HT1080 (cell line): ENCODE data around the gene HIF1A. TPM values are rescaled to one million over a fixed set of nuclear protein-coding genes. Genes with fewer than 3 reads are reported as not detected.
A peak's percentile ranks its signal among the peaks of the same experiment; 100 is the strongest.

Experiments used
- DNase-seq: peaks from one replicate; pipeline ENCODE4 v3.0.0-alpha.2; 2015; ENCODE audit warnings: low read depth
- total RNA-seq: library from RNA; depleted of rRNA; stranded (reverse); fragments of >200 nt; shearing (Covaris generic); gene quantifications from 2 replicates; pipeline ENCODE4 v1.2.3, GENCODE V29; 2014

Gene HIF1A
- total RNA-seq, 1 experiment from 2014 or later, result 176 TPM

- DNase-seq, result no peak
Measured at GRCh38 chr14:61672796-61673195, 22.5 kb upstream of the HIF1A start.

- no peak for DNase-seq
Measured at GRCh38 chr14:61673305-61673704, 22.0 kb upstream of the HIF1A start.

- DNase-seq, result no peak
Measured at GRCh38 chr14:61675291-61675690, 20.0 kb upstream of the HIF1A start.

DNA sequence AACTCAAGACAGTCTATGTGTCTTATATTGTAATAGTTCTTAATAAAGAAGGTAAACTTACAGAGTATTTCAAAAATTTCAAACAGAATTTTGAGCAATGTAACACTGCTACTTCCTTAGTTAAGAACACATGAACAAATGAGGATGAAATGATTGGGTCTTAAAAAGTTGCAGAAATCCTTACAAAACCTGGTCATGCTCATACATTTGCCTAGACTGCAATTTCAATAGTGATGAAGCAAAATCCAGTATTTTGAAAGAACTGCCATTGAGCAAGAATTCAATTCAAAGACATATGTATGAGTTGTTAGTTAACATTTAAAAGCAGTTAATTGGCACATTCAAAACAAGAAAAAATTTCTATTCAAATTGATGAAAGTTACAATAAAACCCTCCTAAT is 17.8 kb upstream of the HIF1A start:
- DNase-seq, result no peak

GRCh38 chr14:61678975-61679374 is 16.3 kb upstream of the HIF1A start:
- DNase-seq, result peak; percentile 20

DNA sequence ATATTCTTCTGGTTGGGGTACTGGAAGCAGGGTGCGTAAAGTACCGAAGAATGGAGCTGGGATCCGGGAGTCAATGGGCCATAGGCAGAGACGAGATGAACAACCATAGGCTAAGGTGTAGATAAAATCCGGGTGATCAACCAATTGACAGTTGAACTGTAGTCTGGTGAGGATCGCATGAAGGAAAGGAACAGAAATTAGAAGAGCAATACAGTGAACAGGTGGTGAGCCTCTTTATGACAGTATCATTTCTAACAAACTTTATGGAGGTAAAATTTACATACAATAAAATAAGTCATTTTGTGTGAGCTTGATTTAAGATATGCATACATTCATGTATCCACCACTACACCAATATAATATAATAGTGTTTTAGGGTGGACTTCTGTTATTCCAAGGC is 13.9 kb upstream of the HIF1A start:
- DNase-seq, result no peak

- DNase-seq, result no peak
Measured at GRCh38 chr14:61683108-61683507, 12.2 kb upstream of the HIF1A start.

GRCh38 chr14:61690039-61690438 is 5.3 kb upstream of the HIF1A start:
- peak; percentile 43 for DNase-seq

GRCh38 chr14:61690982-61691381 is 4.3 kb upstream of the HIF1A start:
- DNase-seq, result no peak

DNA sequence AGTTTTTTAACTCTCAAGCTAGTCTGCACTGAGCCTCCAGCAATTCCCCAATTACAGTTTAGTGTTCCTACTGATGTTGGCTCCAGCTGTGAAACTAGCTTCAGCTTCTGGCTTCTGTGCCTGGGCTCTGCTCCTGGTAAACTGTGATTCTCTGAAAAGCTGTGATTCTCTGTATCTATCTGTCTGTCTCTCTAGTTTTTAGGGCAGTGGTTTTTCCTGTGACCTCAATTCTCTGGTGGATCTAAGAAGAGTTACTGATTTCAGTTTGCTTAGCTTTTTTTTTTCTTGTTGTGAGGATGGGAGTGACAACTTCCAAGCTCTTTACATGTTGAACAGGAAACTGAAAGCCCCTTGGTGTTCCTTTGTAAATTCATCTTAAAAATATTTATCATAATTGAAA is 3.8 kb upstream of the HIF1A start:
- no peak for DNase-seq

DNA sequence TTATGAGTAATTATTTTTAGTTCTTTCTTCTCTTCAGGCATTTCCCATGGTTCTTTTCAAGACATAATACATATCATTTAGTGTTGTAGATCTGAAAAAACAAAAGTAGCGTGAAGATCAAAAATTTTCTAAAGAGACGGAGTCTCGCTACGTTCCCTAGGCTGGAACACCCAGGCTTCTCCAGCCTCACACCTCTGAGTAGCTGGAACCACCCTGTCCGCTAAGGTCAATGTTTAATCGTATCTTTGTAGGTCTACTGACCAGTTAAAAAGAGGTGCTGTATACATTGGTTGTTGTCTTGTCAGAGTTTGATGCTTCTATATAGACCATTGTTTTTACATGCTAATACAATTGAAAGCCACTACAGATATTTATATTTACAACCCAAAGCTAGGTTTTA is 1.3 kb upstream of the HIF1A start:
- no peak for DNase-seq

DNA sequence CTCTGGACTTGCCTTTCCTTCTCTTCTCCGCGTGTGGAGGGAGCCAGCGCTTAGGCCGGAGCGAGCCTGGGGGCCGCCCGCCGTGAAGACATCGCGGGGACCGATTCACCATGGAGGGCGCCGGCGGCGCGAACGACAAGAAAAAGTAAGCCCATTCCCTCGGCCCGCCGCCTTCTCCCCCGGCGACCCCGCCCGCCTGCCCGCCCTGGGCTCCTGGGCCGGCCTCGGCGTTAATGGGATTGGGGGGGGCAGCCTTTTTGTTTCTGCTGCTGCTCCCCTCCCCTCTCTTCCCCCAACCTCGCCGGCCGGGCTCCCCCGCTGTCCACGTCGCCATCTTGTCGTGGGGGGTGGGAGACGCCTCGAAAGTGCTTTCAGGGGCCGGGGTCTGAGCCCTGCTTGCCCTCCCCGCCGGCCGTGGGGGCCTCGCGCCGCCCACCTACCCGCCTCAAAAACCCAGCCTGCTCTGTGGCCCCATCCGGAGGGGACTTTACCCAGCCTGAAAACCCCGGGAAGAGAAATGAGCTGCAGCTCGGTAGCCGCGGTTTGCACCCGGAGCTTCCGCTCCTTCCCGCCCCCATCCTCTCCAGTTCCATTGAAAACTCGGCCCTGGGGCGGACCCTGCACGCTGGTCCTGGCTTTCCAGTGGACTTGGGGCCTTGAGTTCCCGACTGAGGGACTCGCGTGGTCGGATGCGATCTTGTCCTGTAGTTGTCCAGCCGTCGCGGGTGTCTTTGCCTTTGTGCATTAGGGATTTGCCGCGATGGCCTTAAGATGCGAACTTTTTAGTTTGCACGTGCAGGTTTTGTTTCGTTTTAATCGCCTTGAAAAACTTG is 598 bp downstream of the HIF1A start:
- DNase-seq, result peak; percentile 72

GRCh38 chr14:61696753-61697318 is 1.5 kb downstream of the HIF1A start:
- DNase-seq, result peak; percentile 32

- DNase-seq, result no peak
Measured at GRCh38 chr14:61698206-61698980, 3.1 kb downstream of the HIF1A start.

DNA sequence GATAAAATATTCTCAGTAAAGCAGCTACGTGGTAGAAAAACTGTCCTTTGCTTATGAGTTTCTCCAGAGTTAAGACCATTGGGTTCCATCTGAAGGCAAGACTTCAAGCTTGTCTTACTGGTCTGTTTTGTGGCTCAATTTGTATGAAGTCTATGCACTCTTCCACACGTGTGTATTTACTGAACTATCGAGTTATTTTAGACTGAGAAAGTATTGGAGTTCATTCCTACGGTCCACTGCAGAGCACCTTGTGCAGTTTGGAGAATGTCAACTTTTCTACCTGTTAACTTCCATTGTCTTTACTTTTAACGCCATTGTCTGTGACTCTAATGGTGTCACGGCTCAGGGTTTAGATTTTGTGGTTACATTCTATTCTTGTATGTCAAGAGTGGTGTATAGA is 3.7 kb downstream of the HIF1A start:
- no peak for DNase-seq

DNA sequence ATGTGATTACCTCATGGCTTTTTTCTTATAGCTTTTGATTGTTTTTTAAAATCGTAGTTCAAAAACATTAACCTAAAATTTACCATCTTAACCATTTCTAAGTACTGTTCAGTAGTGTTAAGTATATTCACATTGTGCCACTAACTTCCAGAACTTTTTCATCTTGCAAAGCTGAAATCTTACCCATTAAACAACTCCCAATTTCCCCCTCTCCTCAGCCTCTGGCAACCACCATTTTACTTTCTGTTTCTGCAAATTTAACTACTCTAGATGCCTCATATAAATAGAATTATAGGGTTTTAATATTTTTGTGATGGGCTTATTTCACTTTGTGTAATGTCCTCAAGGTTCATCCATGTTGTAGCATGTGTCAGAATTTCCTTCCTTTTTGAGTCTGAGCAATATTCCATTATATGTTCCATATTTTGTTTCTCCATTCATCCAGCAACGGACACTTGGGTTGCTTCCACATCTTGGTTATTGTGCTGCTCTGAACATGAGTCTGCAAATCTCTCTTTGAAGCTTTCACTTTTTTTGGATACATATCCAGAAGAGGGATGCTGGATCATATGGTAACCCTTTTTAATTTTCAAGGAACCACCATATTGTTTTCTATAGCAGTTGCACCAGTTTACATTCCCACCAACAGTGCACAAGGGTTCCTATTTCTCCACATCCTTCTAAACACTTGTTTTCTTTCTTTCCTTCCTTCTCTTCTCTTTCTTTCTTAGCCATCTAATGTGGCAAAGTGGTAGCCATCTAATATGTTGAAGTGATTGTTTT is 5.0 kb downstream of the HIF1A start:
- no peak for DNase-seq

DNA sequence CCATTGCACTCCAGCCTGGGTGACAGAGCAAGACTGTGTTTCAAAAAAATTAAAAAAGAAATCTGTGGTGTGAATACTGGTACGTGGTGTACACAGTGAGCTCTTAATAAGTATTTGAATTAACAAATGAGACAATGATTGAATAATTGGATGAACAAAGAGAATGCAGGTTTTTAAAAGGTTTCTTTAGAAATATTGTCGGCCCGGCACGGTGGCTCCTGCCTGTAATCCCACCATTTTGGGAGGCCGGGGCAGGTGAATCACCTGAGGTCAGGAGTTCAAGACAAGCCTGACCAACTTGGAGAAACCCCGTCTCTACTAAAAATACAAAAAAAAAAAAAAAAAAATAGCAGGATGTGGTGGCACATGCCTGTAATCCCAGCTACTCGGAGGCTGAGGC is 6.6 kb downstream of the HIF1A start:
- DNase-seq, result peak; percentile 44

DNA sequence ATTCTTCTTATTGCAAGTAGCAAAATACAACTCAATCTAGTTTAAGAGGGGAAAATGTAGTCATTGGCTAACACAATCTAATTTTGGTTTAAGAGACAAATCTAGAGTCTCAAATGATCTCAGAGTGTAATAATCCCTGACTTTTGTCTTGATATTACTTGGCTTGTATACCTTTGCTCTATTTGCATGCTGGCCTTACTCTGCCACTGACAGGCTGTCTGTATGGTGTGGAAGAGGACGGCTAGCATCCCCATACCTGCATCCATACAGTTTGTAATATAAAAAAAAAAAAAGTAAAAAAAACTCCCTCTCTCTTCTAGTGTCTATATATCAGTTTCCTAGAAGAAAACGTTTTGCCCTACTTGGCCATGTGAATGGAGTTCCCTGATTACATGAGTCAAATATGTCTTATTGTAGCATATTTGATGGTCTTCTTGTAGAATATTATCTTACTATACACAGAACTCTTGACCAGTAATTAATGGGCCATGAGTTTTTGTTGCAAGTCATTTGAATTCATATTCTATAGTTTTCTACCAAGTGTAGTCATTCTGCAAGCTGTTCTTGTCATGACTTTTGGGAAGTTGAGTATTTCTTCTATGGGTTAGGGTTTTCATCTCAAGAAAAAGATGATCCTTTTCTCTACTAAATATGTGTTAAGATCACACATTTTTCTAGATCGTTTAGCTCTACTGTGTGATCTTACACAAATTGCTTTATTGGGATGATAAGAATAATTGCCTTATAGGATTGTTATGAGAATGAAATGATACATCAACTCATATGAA is 8.2 kb downstream of the HIF1A start:
- no peak for DNase-seq

- DNase-seq, result no peak
Measured at GRCh38 chr14:61704554-61704953, 9.2 kb downstream of the HIF1A start.

- no peak for DNase-seq
Measured at GRCh38 chr14:61705017-61705416, 9.7 kb downstream of the HIF1A start.
